ENCODE measurements around the gene DOK5. TPM values are rescaled to one million over a fixed set of nuclear protein-coding genes. Genes with fewer than 3 reads are reported as not detected.

The DOK5 gene
- total RNA-seq, 4 donors from 2014 or later = 0.55 to 48.6 (median 1.3) TPM; not detected in 1

- H3K4me3 ChIP-seq = no peak overlapping the region
- in situ Hi-C loops (cut with MboI; ENCODE audit: low pct_ligation_motif_present in 1 of 4, low pct_unique_long_range_greater_than_20kb in 1 of 4, low sequenced_read_pairs in 3 of 4) (no loop called here), intact Hi-C loops (cut with DNase I; ENCODE audit: low total_unique reads) (no loop called here)
- no peaks in the 10 kb centered on the region for H3K4me1 ChIP-seq
- no peaks in the 10 kb centered on the region for H3K9me3 ChIP-seq
- no peaks in the 10 kb centered on the region for H3K27me3 ChIP-seq
- WGBS, 2 donors (ENCODE audit: low coverage in 1 of 2) = 52 to 62% methylated on average over 2 of the region's 2 CpGs
- no peak for DNase-seq
- H3K36me3 ChIP-seq = no peaks in the 10 kb centered on the region
- TF ChIP-seq POLR2A (IDR thresholded peaks at IDR 0.05) = no peak
- TF ChIP-seq EP300 (IDR thresholded peaks at IDR 0.05; ENCODE audit: low read depth) = no peak
- TF ChIP-seq CTCF (IDR thresholded peaks at IDR 0.05) = no peak
- no peak for TF ChIP-seq POLR2AphosphoS5 (IDR thresholded peaks at IDR 0.05)
- H3K27ac ChIP-seq = no peak overlapping the region
These were observed 215.9 kb downstream of the DOK5 start for GRCh38 chr20:54691327-54691726.

DNA sequence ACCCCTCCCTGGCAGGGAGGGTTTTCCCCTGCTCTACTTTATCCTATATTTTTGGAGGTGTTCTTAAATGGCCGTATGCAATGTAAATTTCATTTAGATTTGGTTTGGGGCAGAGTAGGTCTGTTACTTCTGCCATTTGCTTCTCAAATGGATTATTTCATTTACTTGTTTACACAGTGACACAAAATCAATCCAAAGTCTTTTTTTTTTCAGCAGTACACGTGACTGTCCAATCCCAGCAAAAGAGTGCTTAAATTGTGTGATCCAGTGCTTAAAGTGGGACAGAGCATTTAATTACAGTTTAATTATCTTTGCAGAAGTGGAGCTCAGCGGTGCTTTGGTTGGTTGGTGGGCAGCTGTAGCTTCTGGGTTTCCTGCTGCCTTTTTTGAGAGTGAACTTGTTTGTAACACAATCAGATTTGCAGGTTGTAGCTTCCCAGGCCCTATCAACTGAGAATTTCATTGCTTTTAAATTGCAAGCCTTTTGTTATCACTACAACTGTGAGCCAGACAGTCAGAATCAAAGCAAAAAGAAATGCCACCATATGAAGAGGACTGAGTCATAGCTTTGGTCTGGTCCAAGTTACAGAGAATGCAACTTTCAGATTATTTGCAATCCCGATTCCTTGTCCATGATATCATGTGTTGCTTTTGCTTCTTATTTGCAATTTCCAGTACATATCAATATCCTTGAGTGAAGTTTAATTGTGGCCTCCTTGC lies 216.9 kb downstream of the DOK5 start:
- TF ChIP-seq POLR2AphosphoS5 (IDR thresholded peaks at IDR 0.05) (no peak), POLR2A (IDR thresholded peaks at IDR 0.05) (no peak), EP300 (IDR thresholded peaks at IDR 0.05; ENCODE audit: low read depth) (no peak), CTCF (IDR thresholded peaks at IDR 0.05) (no peak)

GRCh38 chr20:54694516-54694915 lies 219.1 kb downstream of the DOK5 start:
- WGBS, 2 donors (ENCODE audit: low coverage in 1 of 2) = 77 to 79% methylated on average over 3 of the region's 3 CpGs
- no peak overlapping the region for H3K4me3 ChIP-seq
- H3K4me1 ChIP-seq = no peaks in the 10 kb centered on the region
- TF ChIP-seq POLR2A (IDR thresholded peaks at IDR 0.05) (no peak), EP300 (IDR thresholded peaks at IDR 0.05; ENCODE audit: low read depth) (no peak)
- no peaks in the 10 kb centered on the region for H3K27me3 ChIP-seq
- no peak overlapping the region for H3K27ac ChIP-seq
- in situ Hi-C loops (cut with MboI; ENCODE audit: low pct_ligation_motif_present in 1 of 4, low pct_unique_long_range_greater_than_20kb in 1 of 4, low sequenced_read_pairs in 3 of 4) (no loop called here), intact Hi-C loops (cut with DNase I; ENCODE audit: low total_unique reads) (no loop called here)
- H3K36me3 ChIP-seq = no peaks in the 10 kb centered on the region
- H3K9me3 ChIP-seq = no peaks in the 10 kb centered on the region
- no peak for DNase-seq

More for the DNA sequence above, 216.9 kb downstream of the DOK5 start:
- Histone ChIP-seq H3K27me3 (no peaks in the 10 kb centered on the region), H3K4me1 (no peaks in the 10 kb centered on the region), H3K4me3 (no peak overlapping the region), H3K9me3 (no peaks in the 10 kb centered on the region), H3K27ac (no peak overlapping the region), H3K36me3 (no peaks in the 10 kb centered on the region)
- WGBS, 2 donors (ENCODE audit: low coverage in 1 of 2) = 57 to 74% methylated on average over 3 to 4 of the region's 4 CpGs
- in situ Hi-C loops (cut with MboI; ENCODE audit: low pct_ligation_motif_present in 1 of 4, low pct_unique_long_range_greater_than_20kb in 1 of 4, low sequenced_read_pairs in 3 of 4) (no loop called here), intact Hi-C loops (cut with DNase I; ENCODE audit: low total_unique reads) (no loop called here)
- DNase-seq = no peak

- no peak for DNase-seq
- TF ChIP-seq CTCF (IDR thresholded peaks at IDR 0.05) = no peak
- no peak for TF ChIP-seq POLR2A (IDR thresholded peaks at IDR 0.05)
- TF ChIP-seq EP300 (IDR thresholded peaks at IDR 0.05; ENCODE audit: low read depth) = no peak
- TF ChIP-seq POLR2AphosphoS5 (IDR thresholded peaks at IDR 0.05) = no peak
- Histone ChIP-seq H3K4me1 (no peaks in the 10 kb centered on the region), H3K9me3 (no peaks in the 10 kb centered on the region), H3K36me3 (no peaks in the 10 kb centered on the region), H3K27me3 (no peaks in the 10 kb centered on the region), H3K4me3 (no peak overlapping the region), H3K27ac (no peak overlapping the region)
- WGBS, 2 donors (ENCODE audit: low coverage in 1 of 2) = 50% methylated on average over 1 of the region's 1 CpG
- intact Hi-C loops (cut with DNase I; ENCODE audit: low total_unique reads) (no loop called here), in situ Hi-C loops (cut with MboI; ENCODE audit: low pct_ligation_motif_present in 1 of 4, low pct_unique_long_range_greater_than_20kb in 1 of 4, low sequenced_read_pairs in 3 of 4) (no loop called here)
These were observed 223.0 kb downstream of the DOK5 start for GRCh38 chr20:54698373-54698772.
